ENCODE data around the gene SLC5A3. TPM values are rescaled to one million over a fixed set of nuclear protein-coding genes. Genes with fewer than 3 reads are reported as not detected.
A peak's percentile ranks its signal among the peaks of the same experiment; 100 is the strongest.

Gene SLC5A3
- 6.2 TPM for total RNA-seq
- long read RNA-seq, full-length matches to known transcripts = 2 of 6 reads
- long read RNA-seq, partial matches to known transcripts = 0 of 6 reads
- long read RNA-seq, other reads (novel, unspliced or antisense) = 4 of 6 reads

DNA sequence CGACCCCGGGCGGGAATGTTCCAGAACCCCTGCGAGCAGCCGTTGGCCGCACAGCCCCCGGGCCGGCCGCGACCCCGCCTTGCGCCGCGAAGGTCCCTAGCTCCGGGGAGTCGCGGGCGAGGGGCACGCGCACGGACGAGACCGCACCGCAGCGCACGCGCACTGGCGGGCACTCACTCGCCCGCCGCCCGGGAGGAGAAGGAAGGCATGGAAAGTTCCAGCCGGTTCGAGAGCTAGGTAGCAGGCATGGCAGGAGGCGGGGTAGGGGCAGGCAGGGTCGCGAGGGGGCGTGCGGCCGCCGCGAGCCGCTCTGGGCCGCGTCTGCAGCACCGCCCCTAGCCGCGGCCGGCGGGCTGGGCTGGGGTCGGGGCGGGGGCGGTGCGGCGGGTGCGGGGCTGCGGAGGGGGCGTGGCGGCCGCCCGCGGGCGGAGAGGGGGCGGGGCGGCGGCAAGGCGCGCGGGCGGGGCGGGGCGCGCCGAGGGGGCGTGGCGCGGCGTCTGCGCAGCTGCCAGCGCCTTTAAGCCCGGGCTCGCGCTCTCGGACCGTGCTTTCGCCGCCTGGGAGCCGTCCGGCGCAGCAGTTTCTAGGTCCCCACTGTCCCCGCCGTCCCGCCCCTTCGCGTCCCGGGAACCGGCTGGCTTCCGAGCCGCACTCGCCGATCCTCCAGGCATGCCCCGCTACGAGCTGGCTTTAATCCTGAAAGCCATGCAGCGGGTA, at the start of gene SLC5A3, which contains the start of gene MRPS6:
Gene SLC5A3 (plus strand): TSS at position 547 of the 717 bp plus-strand sequence. CDS start 21,621 bp downstream, outside the sequence.
Gene MRPS6 (plus strand): TSS at position 547 of the 717 bp plus-strand sequence. CDS start 123 bp downstream, at position 670.
- peak; percentile 92 for DNase-seq (ENCODE audit: missing footprints)
- intact Hi-C loops (cut with DNase I) = loop anchor here (2.0 to 5.0 kb wide), 2 partner anchors 96 to 278 kb away; no protein-coding TSS in a partner anchor
- ATAC-seq = peak; percentile 90

DNA sequence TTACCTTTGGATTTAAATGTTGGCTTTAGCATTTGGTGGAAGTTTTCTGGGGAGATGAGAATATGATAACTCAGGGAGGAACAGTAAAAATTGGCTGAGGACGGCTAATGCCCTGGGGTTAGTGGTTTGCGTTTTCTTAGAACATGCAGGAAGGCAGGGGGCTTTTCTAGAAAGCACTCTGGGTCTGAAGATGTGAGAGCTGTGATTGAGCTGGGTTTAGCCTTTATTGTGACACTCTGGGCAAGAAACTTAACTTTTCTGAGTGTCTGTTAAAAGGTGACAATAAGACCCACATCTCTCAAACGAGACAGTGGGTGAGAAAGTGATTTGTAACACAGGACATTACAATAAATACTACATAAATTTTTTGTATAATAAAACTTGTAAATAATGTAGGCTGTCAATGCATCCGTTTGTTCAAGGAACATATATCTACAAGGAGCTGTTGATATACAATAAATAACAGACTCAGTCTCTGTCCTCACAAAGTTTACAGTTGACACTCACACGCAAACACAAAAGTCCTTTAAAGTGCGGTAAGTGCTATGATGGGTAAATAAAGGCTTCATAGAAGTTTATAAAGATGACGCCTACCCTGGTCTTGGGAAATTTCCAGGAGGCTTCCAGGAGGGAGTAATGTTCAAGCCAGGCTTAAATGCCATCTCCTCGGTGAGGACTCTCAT, 49.5 kb upstream of the SLC5A3 start:
- no peak for DNase-seq (ENCODE audit: missing footprints)
- ATAC-seq = no peak
- intact Hi-C loops (cut with DNase I) = no loop called here

DNA sequence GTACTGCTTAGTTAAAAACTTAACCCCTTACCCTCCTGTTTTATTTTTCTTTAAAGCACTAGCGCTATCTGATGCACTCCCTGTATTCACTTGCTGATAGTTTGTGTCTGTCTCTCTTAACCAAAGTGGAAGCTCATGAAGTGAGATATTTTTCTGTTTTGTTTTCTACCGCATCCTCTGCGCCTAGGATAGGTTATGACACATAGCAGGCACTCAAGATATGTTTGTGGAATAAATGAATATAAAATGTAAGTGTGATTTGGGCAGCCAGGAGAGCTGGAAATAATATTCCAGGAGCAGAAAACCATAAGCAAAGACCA, 49.0 kb upstream of the SLC5A3 start:
- DNase-seq (ENCODE audit: missing footprints) (no peak), ATAC-seq (no peak)
- intact Hi-C loops (cut with DNase I) = no loop called here

DNA sequence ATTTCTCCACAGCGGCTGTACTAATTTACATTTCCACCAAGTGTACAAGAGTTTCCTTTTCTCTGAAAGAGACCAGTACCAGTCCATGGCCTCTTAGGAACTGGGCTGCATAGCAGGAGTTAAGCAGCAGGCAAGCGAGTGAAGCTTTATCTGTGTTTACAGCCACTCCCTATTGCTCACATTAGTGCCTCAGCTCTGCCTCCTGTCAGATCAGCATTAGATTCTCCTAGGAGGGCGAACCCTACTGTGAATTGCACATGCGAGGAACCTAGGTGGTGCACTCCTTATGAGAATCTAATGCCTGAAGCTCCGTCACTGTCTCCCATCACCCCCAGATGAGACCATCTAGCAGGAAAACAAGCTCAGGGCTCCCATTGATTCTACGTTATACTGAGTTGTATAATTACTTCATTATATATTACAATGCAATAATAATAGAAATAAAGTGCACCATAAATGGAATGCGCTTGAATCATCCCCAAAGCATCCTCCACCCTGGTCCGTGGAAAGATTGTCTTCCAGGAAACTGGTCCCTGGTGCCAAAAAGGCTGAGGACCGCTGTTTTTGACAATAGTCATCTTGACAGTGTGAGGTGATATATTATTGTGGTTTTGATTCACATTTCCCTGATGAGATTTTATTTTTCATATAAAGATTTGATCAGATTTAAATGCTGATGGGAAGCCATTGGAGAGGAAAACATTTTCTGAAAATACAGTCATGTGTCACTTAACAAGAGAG, 45.5 kb upstream of the SLC5A3 start:
- ATAC-seq (no peak), DNase-seq (ENCODE audit: missing footprints) (no peak)
- intact Hi-C loops (cut with DNase I) = no loop called here

DNA sequence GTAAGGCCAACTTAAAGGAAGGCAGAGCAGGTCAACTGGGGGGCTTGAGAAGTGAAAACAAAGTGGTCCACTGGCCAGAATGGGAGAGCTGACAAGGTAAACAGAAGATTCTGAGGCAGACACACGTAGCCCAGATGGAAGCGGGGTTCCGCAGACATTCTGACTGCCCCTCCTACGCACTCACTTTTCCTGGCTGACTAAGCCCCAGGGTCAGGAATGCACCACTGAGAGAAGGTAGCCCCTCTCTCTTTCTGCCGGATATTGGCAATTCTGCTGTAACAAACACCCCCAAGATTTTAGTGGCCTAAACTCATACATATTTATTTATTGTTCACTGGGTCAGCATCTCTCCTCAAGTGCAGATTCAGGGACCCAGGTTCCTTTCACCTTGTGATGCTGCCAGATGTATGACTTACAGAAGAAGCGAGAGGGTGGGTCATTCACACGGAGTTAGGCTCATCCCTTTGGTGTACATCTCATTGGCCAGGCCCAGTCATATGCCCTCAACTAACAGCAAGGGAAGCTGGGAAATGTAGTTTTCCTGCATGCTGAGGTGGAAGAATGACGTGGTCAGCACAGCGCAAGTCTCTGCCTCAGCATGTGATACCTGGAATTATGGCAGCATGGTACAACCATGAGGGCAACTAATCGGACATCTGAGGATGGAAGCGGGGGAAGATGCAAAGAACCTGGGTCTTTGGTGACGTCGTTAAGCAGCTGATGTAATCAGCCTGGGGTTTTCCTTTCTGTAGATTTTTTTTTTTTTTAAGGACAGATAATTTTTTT, 43.4 kb upstream of the SLC5A3 start:
- intact Hi-C loops (cut with DNase I) = no loop called here
- DNase-seq (ENCODE audit: missing footprints) = no peak
- peak; percentile 72 for ATAC-seq

DNA sequence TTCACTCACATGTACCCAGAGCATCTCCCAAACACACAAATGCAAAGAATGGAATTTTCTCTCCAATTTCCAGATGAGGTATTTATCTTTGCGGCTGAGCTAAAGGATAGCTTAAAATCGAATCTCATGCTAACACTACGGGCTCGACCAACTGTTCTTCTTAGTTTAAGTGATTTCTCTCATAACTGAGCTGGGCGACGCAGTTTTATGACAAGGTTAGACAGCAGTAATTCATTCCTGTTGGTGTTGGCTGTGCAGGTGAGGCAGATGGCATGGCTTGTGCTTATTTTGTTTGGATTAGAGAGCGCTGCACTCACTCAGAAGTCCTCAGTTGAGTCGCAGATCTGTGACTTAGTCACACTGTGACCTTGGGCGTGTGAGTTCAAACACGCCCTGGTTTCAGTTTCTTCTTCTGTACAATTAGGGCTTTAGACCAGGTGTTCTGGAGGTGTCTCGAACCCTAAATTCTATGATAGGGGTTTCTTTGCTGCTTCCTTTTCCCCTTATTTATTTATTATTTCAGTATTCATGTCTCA, 41.5 kb upstream of the SLC5A3 start:
- intact Hi-C loops (cut with DNase I) = no loop called here
- DNase-seq (ENCODE audit: missing footprints) (no peak), ATAC-seq (no peak)

DNA sequence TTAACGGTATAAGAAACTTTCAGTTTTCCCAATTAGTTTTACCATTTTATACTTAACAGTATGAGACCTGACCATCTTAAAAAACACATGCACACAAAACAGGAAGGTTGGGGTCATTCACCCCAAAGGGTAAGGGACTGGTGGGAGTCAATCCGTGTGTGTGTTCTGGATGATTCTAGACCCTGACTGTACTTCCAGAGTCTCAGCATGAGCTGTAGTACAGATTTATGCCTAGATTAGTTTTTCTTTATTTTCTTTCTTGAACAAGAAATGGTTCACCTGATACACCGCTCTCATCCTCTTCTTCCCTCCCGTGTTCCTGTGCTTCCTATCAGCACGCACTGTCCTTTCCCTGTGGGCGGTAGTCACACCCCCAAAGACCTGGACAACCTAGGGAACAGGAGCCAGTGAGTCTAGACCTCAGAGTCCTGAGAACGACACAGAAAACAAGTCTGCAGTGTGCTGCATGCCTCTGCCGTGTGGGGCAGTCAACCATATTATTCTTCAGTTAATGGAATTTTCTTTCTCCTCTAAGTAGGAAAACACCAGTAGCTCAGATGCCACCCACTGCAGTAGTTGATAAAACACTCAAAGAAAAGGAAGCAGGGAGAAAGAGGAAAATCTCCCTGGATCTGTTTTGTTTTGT, 38.9 kb upstream of the SLC5A3 start:
- intact Hi-C loops (cut with DNase I) = no loop called here
- ATAC-seq (no peak), DNase-seq (ENCODE audit: missing footprints) (no peak)

DNA sequence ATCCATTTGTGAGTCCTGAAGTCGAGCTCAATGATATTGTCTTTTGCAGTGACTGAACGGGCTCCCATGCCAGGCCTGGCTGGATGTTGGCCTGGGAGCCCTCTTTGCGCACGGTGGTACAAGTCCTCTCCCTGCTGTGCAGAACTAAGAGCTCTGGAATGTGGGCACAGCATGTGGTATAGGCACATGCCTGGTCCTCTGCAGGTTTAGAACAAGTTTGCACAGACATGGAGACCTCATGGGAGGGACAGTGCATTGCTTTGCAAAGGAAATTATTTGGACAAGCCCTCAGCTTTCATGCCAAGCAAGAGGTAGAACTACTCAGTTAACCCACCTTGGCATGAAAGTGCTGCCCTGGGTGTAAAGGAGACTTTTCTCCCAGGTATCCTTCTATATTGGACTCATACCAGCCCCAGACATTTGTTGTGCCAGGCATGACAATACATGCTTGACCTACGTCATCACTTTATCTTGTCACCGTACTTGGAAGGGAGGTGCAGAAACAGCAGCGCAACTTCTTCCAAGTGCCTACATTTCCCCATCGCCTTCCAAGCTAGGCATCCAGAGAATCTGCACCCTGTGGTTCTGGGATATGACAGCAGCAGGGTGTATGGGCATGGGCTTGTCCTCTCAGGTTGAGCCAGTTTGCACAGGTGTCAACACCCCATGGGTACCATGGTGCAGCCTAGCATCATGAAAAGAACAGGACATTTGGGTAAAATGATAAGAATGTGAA, 37.6 kb upstream of the SLC5A3 start:
- DNase-seq (ENCODE audit: missing footprints) (no peak), ATAC-seq (no peak)
- intact Hi-C loops (cut with DNase I) = no loop called here

DNA sequence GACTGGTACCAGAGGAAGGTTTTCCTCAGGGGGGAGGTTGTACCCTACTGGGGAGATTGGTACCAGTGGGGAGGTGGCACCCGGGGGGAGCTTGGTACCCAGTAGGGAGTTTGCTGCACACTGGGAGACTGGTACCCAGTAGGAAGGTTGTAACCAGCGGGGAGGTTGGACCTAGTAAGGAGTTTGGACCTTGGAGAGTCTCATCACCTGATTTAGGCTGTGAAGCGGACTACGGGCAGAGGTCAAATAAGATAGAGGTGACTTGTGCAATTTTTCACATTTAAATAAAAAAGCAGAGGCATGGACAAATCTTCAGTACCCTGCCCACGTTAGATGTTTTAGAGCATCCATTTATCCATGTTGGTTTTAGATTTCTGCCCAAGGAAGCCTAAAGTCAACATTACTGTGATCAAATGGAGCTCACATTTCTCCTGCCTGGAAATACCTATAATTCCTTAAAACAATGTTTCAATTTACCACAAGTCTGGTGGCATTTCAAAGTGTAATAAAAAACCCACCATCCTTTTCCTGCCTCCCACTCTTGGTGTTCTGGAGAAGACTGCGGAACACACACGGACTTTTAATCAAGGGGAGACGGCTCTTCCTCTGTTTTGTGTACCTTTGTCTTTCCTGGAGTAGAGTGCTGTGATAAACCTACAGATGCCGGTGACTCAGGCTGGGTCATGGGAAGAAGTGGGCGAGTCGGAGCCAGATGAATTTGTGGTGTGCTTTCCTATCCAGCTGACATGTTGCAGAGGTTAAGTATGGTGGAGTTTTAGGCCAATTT, 36.2 kb upstream of the SLC5A3 start:
- ATAC-seq = no peak
- no peak for DNase-seq (ENCODE audit: missing footprints)
- intact Hi-C loops (cut with DNase I) = no loop called here

DNA sequence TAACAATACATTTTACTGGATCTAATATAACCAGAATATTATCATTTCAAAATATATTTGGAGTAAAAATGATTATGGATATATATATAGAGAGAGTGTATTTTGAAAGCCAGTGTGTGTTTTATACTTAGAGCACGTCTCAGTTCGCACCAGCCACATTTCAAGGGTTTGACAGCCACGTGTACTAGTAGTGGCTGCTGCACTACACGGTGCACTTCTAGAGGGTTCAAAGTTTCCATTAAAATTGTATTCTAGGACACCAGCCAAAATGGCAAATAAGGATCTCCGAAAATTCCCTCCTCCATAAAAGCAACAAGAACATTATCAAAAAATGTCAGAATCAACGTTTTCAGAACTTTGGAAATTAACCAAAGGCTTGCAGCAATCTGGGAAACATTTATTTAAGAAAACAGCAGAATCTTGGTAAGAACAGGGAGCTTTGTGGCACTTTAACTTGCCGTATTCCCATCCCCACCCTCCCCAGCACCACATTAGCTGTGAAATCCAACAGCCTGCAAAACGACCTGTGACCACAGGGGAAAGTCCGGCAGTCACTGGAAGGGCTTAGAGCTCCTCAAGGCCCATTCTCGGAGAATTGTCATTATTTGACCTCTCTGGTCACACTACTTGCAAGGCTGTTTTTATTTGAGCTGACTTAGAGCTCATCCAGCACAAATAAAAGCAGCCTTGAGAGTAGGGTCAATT, 33.5 kb upstream of the SLC5A3 start:
- DNase-seq (ENCODE audit: missing footprints) (no peak), ATAC-seq (no peak)
- intact Hi-C loops (cut with DNase I) = no loop called here

DNA sequence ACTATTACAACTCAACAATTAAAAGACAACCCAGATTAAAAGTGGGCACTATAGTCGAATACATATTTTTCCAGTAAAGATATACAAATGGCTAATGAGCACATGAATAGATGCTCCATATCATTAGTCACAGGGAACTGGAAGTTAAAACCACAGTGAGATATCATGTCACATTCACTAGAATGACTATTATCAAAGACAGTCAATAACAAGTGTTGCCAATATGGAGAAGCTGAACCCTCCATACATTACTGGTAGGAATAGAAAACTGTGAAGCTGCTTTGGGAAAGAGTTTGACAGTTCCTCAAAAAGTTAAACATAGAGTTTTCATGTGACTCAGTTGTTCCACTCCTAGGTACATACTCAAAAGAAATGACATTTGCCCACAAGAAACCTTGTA, 30.6 kb upstream of the SLC5A3 start:
- intact Hi-C loops (cut with DNase I) = no loop called here
- ATAC-seq (no peak), DNase-seq (ENCODE audit: missing footprints) (no peak)

DNA sequence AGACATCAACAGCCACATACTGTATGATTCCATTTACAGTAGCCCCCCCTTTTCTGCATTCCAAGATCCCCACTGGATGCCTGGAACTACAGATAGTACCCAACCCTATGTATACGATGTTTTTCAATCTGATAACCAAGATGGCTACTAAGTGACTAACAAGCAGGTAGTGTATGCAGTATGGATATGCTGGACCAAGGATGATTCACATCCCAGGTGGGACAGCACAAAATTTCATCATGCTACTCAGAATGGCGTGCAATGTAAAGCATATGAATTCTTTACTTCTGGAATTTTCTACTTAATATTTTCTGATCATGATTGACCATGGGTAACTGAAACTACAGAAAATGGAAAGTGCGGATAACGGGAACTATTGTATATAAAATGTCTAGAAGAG, 30.0 kb upstream of the SLC5A3 start:
- DNase-seq (ENCODE audit: missing footprints) (no peak), ATAC-seq (no peak)
- intact Hi-C loops (cut with DNase I) = no loop called here

DNA sequence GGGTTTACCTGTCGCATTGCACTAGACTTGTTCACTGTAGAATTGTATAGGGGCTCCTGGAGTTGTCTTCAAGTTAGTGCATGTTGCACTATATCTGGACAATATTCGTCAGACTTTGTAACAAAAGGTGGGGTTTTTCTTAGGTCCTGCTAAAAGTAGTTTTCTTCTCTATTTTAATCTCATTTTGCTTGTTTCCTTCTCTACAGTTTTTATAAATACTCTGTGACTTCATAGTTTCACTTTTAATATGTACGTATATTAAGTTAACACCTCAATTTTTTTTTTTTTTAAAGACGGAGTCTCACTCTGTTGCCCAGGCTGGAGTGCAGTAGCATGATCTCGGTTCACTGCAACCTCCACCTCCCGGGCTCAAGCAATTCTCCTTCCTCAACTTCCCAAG, 26.5 kb upstream of the SLC5A3 start:
- ATAC-seq = no peak
- intact Hi-C loops (cut with DNase I) = no loop called here
- DNase-seq (ENCODE audit: missing footprints) = no peak

DNA sequence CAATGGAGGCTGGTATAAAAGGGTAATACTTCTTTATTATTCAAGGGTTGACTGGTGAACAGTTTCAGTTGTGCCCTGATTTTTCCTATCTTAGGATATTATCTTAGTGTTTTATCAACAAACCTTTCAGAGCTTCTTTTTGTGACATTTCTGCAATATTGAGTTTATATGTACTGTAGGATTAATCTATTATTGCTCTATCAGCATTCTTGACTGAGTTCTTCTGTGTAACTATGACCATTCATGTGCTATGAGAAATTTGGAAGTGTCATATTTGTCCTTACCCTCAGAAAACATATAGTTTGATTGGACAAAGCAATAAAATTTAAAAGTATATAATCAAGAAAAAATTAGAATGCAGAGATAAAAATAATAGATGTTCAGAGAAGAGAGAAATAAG, 25.5 kb upstream of the SLC5A3 start:
- no peak for ATAC-seq
- intact Hi-C loops (cut with DNase I) = no loop called here
- no peak for DNase-seq (ENCODE audit: missing footprints)

DNA sequence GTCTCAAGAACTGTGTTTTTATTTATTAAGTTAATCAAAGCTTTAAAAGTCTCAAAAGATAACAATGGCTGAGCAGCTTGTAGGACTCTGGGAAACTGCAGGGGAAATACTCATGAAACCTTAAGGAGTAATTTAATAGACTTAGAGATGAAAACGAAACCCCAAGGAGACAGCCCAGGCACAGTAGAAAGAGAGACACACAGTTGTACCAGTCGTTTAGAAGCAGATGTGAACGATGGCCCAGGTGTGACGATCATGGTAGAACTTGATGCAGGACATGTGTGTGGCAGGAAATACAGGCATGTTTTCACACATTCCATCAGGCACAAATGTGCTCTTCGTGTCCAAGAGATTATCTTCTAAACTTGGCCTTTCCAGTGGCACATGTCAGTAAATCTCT, 21.2 kb upstream of the SLC5A3 start:
- DNase-seq (ENCODE audit: missing footprints) = no peak
- intact Hi-C loops (cut with DNase I) = no loop called here

DNA sequence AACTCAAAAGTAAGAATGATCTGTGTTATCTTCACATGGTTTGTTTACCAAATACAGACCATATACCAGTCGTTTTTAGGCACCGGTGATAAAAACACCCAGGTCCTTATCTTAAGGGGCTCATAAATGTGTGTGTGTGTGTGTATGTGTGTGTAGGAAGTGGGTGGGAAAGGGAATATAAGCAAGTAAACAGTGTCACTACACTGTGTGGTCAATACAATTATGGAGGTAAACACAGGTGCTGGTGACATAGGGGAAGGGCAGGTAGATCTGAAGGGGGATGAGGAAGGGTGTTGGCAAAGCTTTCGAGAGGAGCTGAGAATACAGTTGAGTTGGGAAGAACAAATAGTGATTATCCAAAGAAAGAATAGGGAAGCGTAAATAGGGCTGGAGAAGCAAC, 19.1 kb upstream of the SLC5A3 start:
- intact Hi-C loops (cut with DNase I) = no loop called here
- no peak for DNase-seq (ENCODE audit: missing footprints)
- no peak for ATAC-seq

More for the DNA sequence above, 21.2 kb upstream of the SLC5A3 start:
- ATAC-seq = no peak
